Liver (tissue), 9 donors: ENCODE data around the gene INPP4A. TPM values are rescaled to one million over a fixed set of nuclear protein-coding genes. Genes with fewer than 3 reads are reported as not detected.

ENCODE experiments used
- DNase-seq: peaks from one replicate; pipeline ENCODE4 v3.0.0-alpha.2; 2017; ENCODE audit warnings: low spot score
- H3K27ac ChIP-seq, 2 donors: one replicate each; pipeline ENCODE4 v1.7.0; 2013; ENCODE audit warnings: inconsistent platforms in 2 of 2, low read length in 2 of 2, control low read depth in 1 of 2, low read depth in 1 of 2, mild to moderate bottlenecking in 1 of 2
- H3K27me3 ChIP-seq, 4 donors: one replicate each; pipeline versions ENCODE4 v1.6.1 to v1.7.0; 2013; ENCODE audit warnings: low read length in 3 of 4, inconsistent platforms in 1 of 4, mild to moderate bottlenecking in 1 of 4, moderate library complexity in 1 of 4; ENCODE audit not compliant: control insufficient read depth in 4 of 4, insufficient read depth in 4 of 4
- H3K36me3 ChIP-seq, 4 donors: one replicate each; pipeline versions ENCODE4 v1.6.1 to v1.7.0; 2013; ENCODE audit warnings: low read length in 3 of 4, mild to moderate bottlenecking in 3 of 4, low read depth in 1 of 4, moderate library complexity in 1 of 4; ENCODE audit not compliant: control insufficient read depth in 4 of 4, insufficient read depth in 3 of 4
- H3K4me1 ChIP-seq, 4 donors: one replicate each; pipeline versions ENCODE4 v1.6.1 to v1.7.0; 2013; ENCODE audit warnings: low read length in 3 of 4, mild to moderate bottlenecking in 3 of 4, moderate library complexity in 1 of 4; ENCODE audit not compliant: control insufficient read depth in 4 of 4, insufficient read depth in 4 of 4
- H3K4me3 ChIP-seq, 3 donors: one replicate each; pipeline versions ENCODE4 v1.6.1 to v1.7.0; 2013; ENCODE audit warnings: low read length in 3 of 3, control low read depth in 1 of 3, low read depth in 1 of 3, mild to moderate bottlenecking in 1 of 3
- H3K9ac ChIP-seq, 2 donors: one replicate each; pipeline ENCODE4 v1.7.0; 2013; ENCODE audit warnings: low read length in 2 of 2, mild to moderate bottlenecking in 2 of 2, moderate library complexity in 2 of 2, control low read depth in 1 of 2, low read depth in 1 of 2
- H3K9me3 ChIP-seq, 4 donors: one replicate each; pipeline versions ENCODE4 v1.6.1 to v1.7.0; 2013; ENCODE audit warnings: low read length in 3 of 4; ENCODE audit not compliant: control insufficient read depth in 4 of 4
- ATF3 ChIP-seq: IDR thresholded peaks from 2 replicates; pipeline ENCODE4 v1.6.1; 2016; ENCODE audit warnings: antibody characterized with exemption
- EGR1 ChIP-seq, 2 donors: IDR thresholded peaks; 2 replicates each; pipeline ENCODE4 v1.6.1; 2016 to 2018; ENCODE audit warnings: antibody characterized with exemption in 2 of 2, low read depth in 2 of 2
- FOXA1 ChIP-seq: IDR thresholded peaks from 2 replicates; pipeline ENCODE4 v1.6.1; 2016; ENCODE audit warnings: antibody characterized with exemption
- FOXA2 ChIP-seq: IDR thresholded peaks from 2 replicates; pipeline ENCODE4 v1.6.1; 2016; ENCODE audit warnings: antibody characterized with exemption
- GABPA ChIP-seq, 2 donors: IDR thresholded peaks in 1 of 2; conservative IDR thresholded peaks in 1 of 2; 2 replicates each; pipeline ENCODE4 v1.6.1; 2016; ENCODE audit warnings: antibody characterized with exemption in 2 of 2, mild to moderate bottlenecking in 1 of 2, moderate library complexity in 1 of 2
- HNF4A ChIP-seq, 2 donors: conservative IDR thresholded peaks; 2 replicates each; pipeline ENCODE4 v1.6.1; 2016; ENCODE audit warnings: antibody characterized with exemption in 2 of 2, mild to moderate bottlenecking in 2 of 2
- HNF4G ChIP-seq: IDR thresholded peaks from 2 replicates; pipeline ENCODE4 v1.6.1; 2016; ENCODE audit warnings: antibody characterized with exemption
- JUND ChIP-seq, 2 donors: IDR thresholded peaks; 2 replicates each; pipeline ENCODE4 v1.6.1; 2016; ENCODE audit warnings: antibody characterized with exemption in 2 of 2
- MAX ChIP-seq: IDR thresholded peaks from 2 replicates; pipeline ENCODE4 v1.6.1; 2016; ENCODE audit warnings: antibody characterized with exemption
- NR2F2 ChIP-seq: IDR thresholded peaks from 2 replicates; pipeline ENCODE4 v1.6.1; 2016; ENCODE audit warnings: antibody characterized with exemption
- RAD21 ChIP-seq, 2 donors: IDR thresholded peaks; 2 replicates each; pipeline ENCODE4 v1.6.1; 2016; ENCODE audit warnings: antibody characterized with exemption in 2 of 2, mild to moderate bottlenecking in 2 of 2
- RXRA ChIP-seq, 2 donors: IDR thresholded peaks; 2 replicates each; pipeline ENCODE4 v1.6.1; 2017 to 2018; ENCODE audit warnings: antibody characterized with exemption in 2 of 2, mild to moderate bottlenecking in 1 of 2
- SP1 ChIP-seq: IDR thresholded peaks from 2 replicates; pipeline ENCODE4 v1.6.1; 2018; ENCODE audit warnings: antibody characterized with exemption, mild to moderate bottlenecking
- TAF1 ChIP-seq: conservative IDR thresholded peaks from 2 replicates; pipeline ENCODE4 v1.6.1; 2016; ENCODE audit warnings: antibody characterized with exemption, mild to moderate bottlenecking
- YY1 ChIP-seq: IDR thresholded peaks from 2 replicates; pipeline ENCODE4 v1.6.1; 2016; ENCODE audit warnings: antibody characterized with exemption, mild to moderate bottlenecking
- ZBTB33 ChIP-seq: IDR thresholded peaks from 2 replicates; pipeline ENCODE4 v1.6.1; 2016; ENCODE audit warnings: antibody characterized with exemption
- WGBS: extraction: QIAGEN DNeasy Blood & Tissue Kit; methylation state at CpG from one replicate; pipeline ENCODE4 v1.1.7; 2013; 5-methylcytosine and 5-hydroxymethylcytosine counted together
- polyA plus RNA-seq, 2 donors: library from polyadenylated mRNA; stranded (reverse) in 1 of 2; unstranded in 1 of 2; fragments of 200-250 nt in 1 of 2; fragments of >200 nt in 1 of 2; fragmentation: Nextera tagmentation in 1 of 2; extraction: Ambion mirVana in 1 of 2; gene quantifications; one replicate each; pipeline versions ENCODE4 v1.2.1 to v1.2.3, GENCODE V29; 2013 to 2015
- total RNA-seq, 2 donors: library from RNA; depleted of rRNA; stranded (reverse); fragments of >200 nt; gene quantifications; one replicate each; pipeline ENCODE4 v1.2.3, GENCODE V29; 2014
- TF ChIP-seq, protein P1 (sequence below): fragments of 150-350 bp; IDR thresholded peaks from 2 replicates; pipeline ENCODE4 v1.5.1; 2017; ENCODE audit warnings: improper control_type of control experiment, low read depth, low read length; ENCODE audit not compliant: missing input control
- TF ChIP-seq, protein P2 (sequence below): IDR thresholded peaks from 2 replicates; pipeline ENCODE4 v1.6.1; 2016; ENCODE audit warnings: antibody characterized with exemption, mild to moderate bottlenecking
- donor health status: healthy.
- donor health status: healthy.
- donor health status: healthy.
- donor health status: healthy.
- donor health status: healthy.

Gene INPP4A
- total and polyA plus RNA-seq, 4 donors, result 2.9 to 14.9 (median 7.2) TPM

- 98% methylated on average over 3 of the region's 3 CpGs for WGBS
- DNase-seq, result no peak
- TF ChIP-seq SP1, result no peak
- TF ChIP-seq ZBTB33, result no peak
- no peak for TF ChIP-seq MAX
- TF ChIP-seq YY1, result no peak
- TF ChIP-seq FOXA1, result no peak
- TF ChIP-seq TAF1, result no peak
- no peak for TF ChIP-seq JUND (IDR thresholded peaks at IDR 0.05)
- no peak for TF ChIP-seq GABPA (IDR thresholded peaks at IDR 0.05 in 1 of 2, conservative IDR thresholded peaks at IDR 0.05 in 1 of 2)
- TF ChIP-seq, protein P1, sequence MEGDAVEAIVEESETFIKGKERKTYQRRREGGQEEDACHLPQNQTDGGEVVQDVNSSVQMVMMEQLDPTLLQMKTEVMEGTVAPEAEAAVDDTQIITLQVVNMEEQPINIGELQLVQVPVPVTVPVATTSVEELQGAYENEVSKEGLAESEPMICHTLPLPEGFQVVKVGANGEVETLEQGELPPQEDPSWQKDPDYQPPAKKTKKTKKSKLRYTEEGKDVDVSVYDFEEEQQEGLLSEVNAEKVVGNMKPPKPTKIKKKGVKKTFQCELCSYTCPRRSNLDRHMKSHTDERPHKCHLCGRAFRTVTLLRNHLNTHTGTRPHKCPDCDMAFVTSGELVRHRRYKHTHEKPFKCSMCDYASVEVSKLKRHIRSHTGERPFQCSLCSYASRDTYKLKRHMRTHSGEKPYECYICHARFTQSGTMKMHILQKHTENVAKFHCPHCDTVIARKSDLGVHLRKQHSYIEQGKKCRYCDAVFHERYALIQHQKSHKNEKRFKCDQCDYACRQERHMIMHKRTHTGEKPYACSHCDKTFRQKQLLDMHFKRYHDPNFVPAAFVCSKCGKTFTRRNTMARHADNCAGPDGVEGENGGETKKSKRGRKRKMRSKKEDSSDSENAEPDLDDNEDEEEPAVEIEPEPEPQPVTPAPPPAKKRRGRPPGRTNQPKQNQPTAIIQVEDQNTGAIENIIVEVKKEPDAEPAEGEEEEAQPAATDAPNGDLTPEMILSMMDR, result no peak
- no peak for TF ChIP-seq HNF4A (conservative IDR thresholded peaks at IDR 0.05)
- TF ChIP-seq, protein P2, sequence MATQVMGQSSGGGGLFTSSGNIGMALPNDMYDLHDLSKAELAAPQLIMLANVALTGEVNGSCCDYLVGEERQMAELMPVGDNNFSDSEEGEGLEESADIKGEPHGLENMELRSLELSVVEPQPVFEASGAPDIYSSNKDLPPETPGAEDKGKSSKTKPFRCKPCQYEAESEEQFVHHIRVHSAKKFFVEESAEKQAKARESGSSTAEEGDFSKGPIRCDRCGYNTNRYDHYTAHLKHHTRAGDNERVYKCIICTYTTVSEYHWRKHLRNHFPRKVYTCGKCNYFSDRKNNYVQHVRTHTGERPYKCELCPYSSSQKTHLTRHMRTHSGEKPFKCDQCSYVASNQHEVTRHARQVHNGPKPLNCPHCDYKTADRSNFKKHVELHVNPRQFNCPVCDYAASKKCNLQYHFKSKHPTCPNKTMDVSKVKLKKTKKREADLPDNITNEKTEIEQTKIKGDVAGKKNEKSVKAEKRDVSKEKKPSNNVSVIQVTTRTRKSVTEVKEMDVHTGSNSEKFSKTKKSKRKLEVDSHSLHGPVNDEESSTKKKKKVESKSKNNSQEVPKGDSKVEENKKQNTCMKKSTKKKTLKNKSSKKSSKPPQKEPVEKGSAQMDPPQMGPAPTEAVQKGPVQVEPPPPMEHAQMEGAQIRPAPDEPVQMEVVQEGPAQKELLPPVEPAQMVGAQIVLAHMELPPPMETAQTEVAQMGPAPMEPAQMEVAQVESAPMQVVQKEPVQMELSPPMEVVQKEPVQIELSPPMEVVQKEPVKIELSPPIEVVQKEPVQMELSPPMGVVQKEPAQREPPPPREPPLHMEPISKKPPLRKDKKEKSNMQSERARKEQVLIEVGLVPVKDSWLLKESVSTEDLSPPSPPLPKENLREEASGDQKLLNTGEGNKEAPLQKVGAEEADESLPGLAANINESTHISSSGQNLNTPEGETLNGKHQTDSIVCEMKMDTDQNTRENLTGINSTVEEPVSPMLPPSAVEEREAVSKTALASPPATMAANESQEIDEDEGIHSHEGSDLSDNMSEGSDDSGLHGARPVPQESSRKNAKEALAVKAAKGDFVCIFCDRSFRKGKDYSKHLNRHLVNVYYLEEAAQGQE, result no peak
- TF ChIP-seq RXRA (IDR thresholded peaks at IDR 0.05), result no peak
- TF ChIP-seq ATF3, result no peak
- TF ChIP-seq NR2F2, result no peak
- TF ChIP-seq FOXA2, result no peak
- no peak for TF ChIP-seq HNF4G
- no peak for TF ChIP-seq EGR1 (IDR thresholded peaks at IDR 0.05; ENCODE audit: low read depth in 2 of 2)
- TF ChIP-seq RAD21 (IDR thresholded peaks at IDR 0.05), result no peak
- no peak overlapping the region for H3K9ac ChIP-seq
- H3K4me3 ChIP-seq, result no peak overlapping the region
- H3K27ac ChIP-seq, result no peak overlapping the region
- H3K9me3 ChIP-seq, result peaks cover 0 to under 1% (median 0%) of the 10 kb centered on the region in 4 donors
- peaks cover 0 to 3% (median 3%) of the 10 kb centered on the region in 4 donors for H3K4me1 ChIP-seq
- H3K36me3 ChIP-seq, result no peaks in the 10 kb centered on the region
- H3K27me3 ChIP-seq, result no peaks in the 10 kb centered on the region
Observed at GRCh38 chr2:98501876-98502275, 57.2 kb downstream of the INPP4A start.
